H1 (cell line): Measurements from ENCODE around the gene SLC4A1. TPM values are rescaled to one million over a fixed set of nuclear protein-coding genes. Genes with fewer than 3 reads are reported as not detected.
A peak's percentile ranks its signal among the peaks of the same experiment; 100 is the strongest.

Source experiments
- CTCF ChIA-PET: fragments of 300-600 bp; sonication (Branson Sonifier 250); formaldehyde crosslinking; loops from one replicate; lab custom pipeline; 2021; ENCODE audit not compliant: partially characterized antibody; lab: Charles Lee
- POLR2A ChIA-PET: fragments of 300-600 bp; sonication (Branson Sonifier 250); formaldehyde crosslinking; loops from one replicate; lab custom pipeline; 2021; ENCODE audit warnings: inconsistent platforms; ENCODE audit not compliant: partially characterized antibody; lab: Charles Lee
- DNase-seq, 2 experiments: peaks; one replicate each; pipeline versions ENCODE4 v3.0.0 to v3.0.0-alpha.2; 2010 to 2022; ENCODE audit warnings: low spot score in 2 of 2, low read depth in 1 of 2, mixed read lengths in 1 of 2
- FAIRE-seq: peaks from 2 replicates; lab custom pipeline; 2011; peaks lifted over from hg19 to GRCh38; lab: Jason Lieb, UNC
- H2AFZ ChIP-seq: 2 replicates; pipeline ENCODE4 v1.8.1; 2012; ENCODE audit warnings: low read length, inconsistent platforms
- H2AK5ac ChIP-seq: 2 replicates; pipeline ENCODE4 v1.6.1; 2013; ENCODE audit warnings: low read depth, low read length
- H2BK120ac ChIP-seq: replicated peaks from 2 replicates; pipeline ENCODE3; 2013; ENCODE audit warnings: low read depth, low read length, inconsistent platforms
- H2BK12ac ChIP-seq: 2 replicates; pipeline ENCODE4 v1.6.1; 2013; ENCODE audit warnings: low read depth, low read length
- H2BK15ac ChIP-seq: 2 replicates; pipeline ENCODE4 v1.6.1; 2013; ENCODE audit warnings: low read length
- H2BK20ac ChIP-seq: 2 replicates; pipeline ENCODE4 v1.6.1; 2013; ENCODE audit warnings: low read length
- H2BK5ac ChIP-seq: 2 replicates; pipeline ENCODE4 v1.6.1; 2013; ENCODE audit warnings: low read depth, low read length
- H3K14ac ChIP-seq: 2 replicates; pipeline ENCODE4 v1.6.1; 2013; ENCODE audit warnings: inconsistent platforms; ENCODE audit not compliant: insufficient read length
- H3K18ac ChIP-seq: 2 replicates; pipeline ENCODE4 v1.6.1; 2013; ENCODE audit warnings: low read length; ENCODE audit errors: extremely low read depth
- H3K23ac ChIP-seq: 2 replicates; pipeline ENCODE4 v1.6.1; 2013; ENCODE audit warnings: inconsistent platforms; ENCODE audit not compliant: insufficient read length
- H3K23me2 ChIP-seq: 2 replicates; pipeline ENCODE4 v1.6.1; 2013; ENCODE audit warnings: low read depth, low read length
- H3K27ac ChIP-seq: 2 replicates; pipeline ENCODE4 v1.6.1; 2011; ENCODE audit warnings: low read depth, low read length, inconsistent platforms
- H3K27me3 ChIP-seq, 4 experiments: replicated peaks in 1 of 4; 1 replicate in 1 of 4; 2 replicates in 3 of 4; pipeline versions ENCODE4 v1.6.1 to v1.8.1; 2011 to 2013; ENCODE audit warnings: low read length in 3 of 4, mild to moderate bottlenecking in 3 of 4, inconsistent platforms in 2 of 4, mixed read lengths in 2 of 4, moderate library complexity in 1 of 4; ENCODE audit not compliant: control insufficient read depth in 3 of 4, insufficient read depth in 3 of 4; ENCODE audit errors: extremely low read depth in 1 of 4
- H3K36me3 ChIP-seq, 4 experiments: 2 replicates each; pipeline versions ENCODE4 v1.6.1 to v1.8.1; 2011 to 2013; ENCODE audit warnings: mild to moderate bottlenecking in 4 of 4, low read length in 3 of 4, moderate library complexity in 2 of 4, control low read depth in 1 of 4, inconsistent platforms in 1 of 4; ENCODE audit not compliant: insufficient read depth in 4 of 4, control insufficient read depth in 2 of 4
- H3K4ac ChIP-seq: replicated peaks from 2 replicates; pipeline ENCODE3; 2013; ENCODE audit warnings: low read length, low read depth, mixed read lengths, inconsistent platforms; ENCODE audit not compliant: insufficient read length
- H3K4me1 ChIP-seq, 4 experiments: replicated peaks in 1 of 4; 1 replicate in 1 of 4; 2 replicates in 3 of 4; pipeline versions ENCODE4 v1.6.1 to v1.8.1; 2011 to 2013; ENCODE audit warnings: low read length in 3 of 4, inconsistent platforms in 2 of 4, mixed read lengths in 1 of 4; ENCODE audit not compliant: insufficient read depth in 4 of 4, control insufficient read depth in 3 of 4
- H3K4me2 ChIP-seq, 2 experiments: 2 replicates each; pipeline versions ENCODE4 v1.6.1 to v1.8.1; 2011 to 2013; ENCODE audit warnings: low read depth in 2 of 2, low read length in 2 of 2, control low read depth in 1 of 2, inconsistent platforms in 1 of 2, mild to moderate bottlenecking in 1 of 2; ENCODE audit not compliant: insufficient read depth in 1 of 2
- H3K4me3 ChIP-seq, 4 experiments: fragments of 200-600, 300-600 bp in 1 of 4; sonication (generic), shearing (Covaris generic), sonication (Bioruptor Twin) in 1 of 4; 2 replicates each; pipeline versions ENCODE4 v1.5.1 to v1.8.1; 2011 to 2016; ENCODE audit warnings: low read length in 4 of 4, low read depth in 3 of 4, control low read depth in 2 of 4, inconsistent platforms in 2 of 4, mild to moderate bottlenecking in 2 of 4, mixed read lengths in 1 of 4, moderate library complexity in 1 of 4; ENCODE audit not compliant: insufficient read depth in 2 of 4; ENCODE audit errors: extremely low read depth in 1 of 4
- H3K56ac ChIP-seq: replicated peaks from 2 replicates; pipeline ENCODE3; 2013; ENCODE audit warnings: low read depth, mild to moderate bottlenecking, mixed read lengths, low read length, inconsistent platforms; ENCODE audit not compliant: insufficient read length
- H3K79me1 ChIP-seq: 2 replicates; pipeline ENCODE4 v1.6.1; 2013; ENCODE audit warnings: low read depth, low read length, control low read depth
- H3K79me2 ChIP-seq, 2 experiments: 2 replicates each; pipeline versions ENCODE4 v1.6.1 to v1.8.1; 2012 to 2013; ENCODE audit warnings: low read length in 2 of 2, mild to moderate bottlenecking in 2 of 2, inconsistent platforms in 1 of 2; ENCODE audit not compliant: insufficient read depth in 2 of 2, control insufficient read depth in 1 of 2
- H3K9ac ChIP-seq, 4 experiments: replicated peaks in 1 of 4; 1 replicate in 1 of 4; 2 replicates in 3 of 4; pipeline versions ENCODE4 v1.6.1 to v1.8.1; 2011 to 2013; ENCODE audit warnings: low read depth in 3 of 4, low read length in 3 of 4, control low read depth in 2 of 4, mild to moderate bottlenecking in 2 of 4, moderate library complexity in 2 of 4, inconsistent platforms in 1 of 4; ENCODE audit errors: extremely low read depth in 1 of 4
- H3K9me3 ChIP-seq, 2 experiments: 2 replicates each; pipeline versions ENCODE4 v1.6.1 to v1.8.1; 2012 to 2013; ENCODE audit warnings: mild to moderate bottlenecking in 2 of 2, moderate library complexity in 2 of 2, control low read depth in 1 of 2, inconsistent platforms in 1 of 2, low read depth in 1 of 2, low read length in 1 of 2, mixed read lengths in 1 of 2; ENCODE audit not compliant: insufficient read depth in 2 of 2
- H4K20me1 ChIP-seq, 2 experiments: replicated peaks in 1 of 2; 2 replicates each; pipeline versions ENCODE3 to v1.8.1; 2011 to 2013; ENCODE audit warnings: inconsistent platforms in 2 of 2, low read length in 2 of 2, mild to moderate bottlenecking in 1 of 2; ENCODE audit not compliant: insufficient read depth in 2 of 2, control insufficient read depth in 1 of 2
- H4K5ac ChIP-seq: 2 replicates; pipeline ENCODE4 v1.6.1; 2013; ENCODE audit warnings: low read length, low read depth, mixed read lengths, inconsistent platforms; ENCODE audit not compliant: insufficient read length
- H4K8ac ChIP-seq: 2 replicates; pipeline ENCODE4 v1.8.0; 2013; ENCODE audit warnings: mild to moderate bottlenecking, moderate library complexity, low read length, inconsistent platforms; ENCODE audit not compliant: insufficient read depth; ENCODE audit errors: extremely low read depth
- H4K91ac ChIP-seq: replicated peaks from 2 replicates; pipeline ENCODE3; 2013; ENCODE audit warnings: low read length, mixed read lengths, inconsistent platforms; ENCODE audit not compliant: insufficient read length
- BRCA1 ChIP-seq: IDR thresholded peaks from 2 replicates; pipeline ENCODE4 v1.6.1; 2012; ENCODE audit warnings: low read depth, low read length, improper control_type of control experiment
- CBX5 ChIP-seq: fragments of 300-800, 300-1000 bp; sonication (generic); IDR thresholded peaks from 2 replicates; pipeline ENCODE4 v1.7.1; 2016; ENCODE audit warnings: antibody characterized with exemption, low read length, low read depth
- GTF2F1 ChIP-seq: IDR thresholded peaks from 2 replicates; pipeline ENCODE4 v1.6.1; 2012; ENCODE audit warnings: low read depth, low read length, improper control_type of control experiment, borderline replicate concordance
- TAF7 ChIP-seq: optimal IDR thresholded peaks from 2 replicates; pipeline ENCODE3; 2011; ENCODE audit warnings: low read depth, mild to moderate bottlenecking, inconsistent platforms, low read length, moderate library complexity, borderline replicate concordance
- WGBS, 2 experiments: shearing (Covaris generic) in 1 of 2; methylation state at CpG; one replicate each; pipeline versions ENCODE4 v1.1.6 to v1.1.7; 2013 to 2015; ENCODE audit warnings: low lambda C conversion rate in 2 of 2, mixed read lengths in 2 of 2, inconsistent platforms in 1 of 2, low coverage in 1 of 2, missing lambda C conversion rate in 1 of 2; ENCODE audit not compliant: insufficient replicate concordance in 2 of 2, insufficient coverage in 1 of 2, insufficient read length in 1 of 2; ENCODE audit errors: extremely low coverage in 1 of 2, missing lambda C conversion rate in 1 of 2; 5-methylcytosine and 5-hydroxymethylcytosine counted together
- polyA plus RNA-seq, 7 experiments: library from polyadenylated mRNA; depleted of rRNA in 3 of 7; stranded (reverse) in 5 of 7; unstranded in 2 of 7; fragments of >200 nt in 5 of 7; fragments of 200-250 nt in 2 of 7; gene quantifications; 1 replicate in 5 of 7; 2 replicates in 1 of 7; 4 replicates in 1 of 7; pipeline versions ENCODE4 v1.2.1 to v1.2.3, GENCODE V29; 2011 to 2013; ENCODE audit warnings: missing spikeins in 2 of 7, mixed read lengths in 2 of 7
- total RNA-seq: library from RNA; stranded (reverse); fragmentation: NEBNext Ultra II Directional; extraction: Animal tissue kit (Norgen Biotek cat#: 25700); gene quantifications from 2 replicates; pipeline ENCODE4 v1.2.1, GENCODE V29; 2021

Gene SLC4A1
- total and polyA plus RNA-seq, 2 of the 8 experiments (the other 6 are each of a cell fraction or from before 2014, with no cell fraction given) = 0.08 TPM; not detected in 1

DNA sequence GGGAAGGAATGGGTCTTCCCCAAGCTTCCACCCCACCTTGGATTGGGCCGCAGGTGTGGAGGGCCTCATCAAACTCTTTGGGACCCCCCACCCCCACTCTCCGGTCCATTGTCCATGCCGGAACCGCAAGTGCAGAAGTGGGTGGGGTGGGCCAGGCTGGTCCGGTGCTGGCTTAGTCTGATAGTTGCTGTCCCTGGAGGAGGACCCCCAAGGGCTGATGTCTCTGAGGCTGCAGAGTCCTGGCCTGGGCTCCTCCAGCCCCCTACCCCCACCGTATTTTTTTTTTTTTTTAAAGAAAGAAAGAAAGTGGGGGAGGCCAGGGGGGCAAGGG is 61.1 kb downstream of the SLC4A1 start:
- Histone ChIP-seq H2BK20ac (no peak overlapping the region), H3K4me3 (no peak overlapping the region), H3K4me2 (no peak overlapping the region), H2AK5ac (no peak overlapping the region), H3K18ac (no peak overlapping the region), H3K56ac (no peak overlapping the region), H2BK15ac (no peak overlapping the region), H3K23me2 (no peaks in the 10 kb centered on the region), H3K4ac (no peak overlapping the region), H3K36me3 (peaks cover 24 to 43% (median 32%) of the 10 kb centered on the region in 4 experiments), H2AFZ (no peak overlapping the region), H3K9ac (no peak overlapping the region), H3K27me3 (no peaks in the 10 kb centered on the region), H3K79me1 (no peaks in the 10 kb centered on the region; the same call in 1 of the 2 replicates), H4K20me1 (peaks cover 0 to 5% of the 10 kb centered on the region in 2 experiments), H3K9me3 (no peaks in the 10 kb centered on the region), H2BK12ac (no peak overlapping the region), H4K91ac (no peak overlapping the region), H3K79me2 (no peaks in the 10 kb centered on the region), H3K23ac (no peak overlapping the region), H3K14ac (no peak overlapping the region), H3K4me1 (peaks cover 3 to 16% (median 5%) of the 10 kb centered on the region in 4 experiments; a peak in 6 of 7 replicates), H4K5ac (no peak overlapping the region), H3K27ac (no peak overlapping the region), H2BK120ac (no peak overlapping the region), H2BK5ac (no peak overlapping the region), H4K8ac (peak overlapping the region; percentile 1; the same call in 1 of the 2 replicates)
- 94% methylated on average over 5 of the region's 6 CpGs; no CpG with 5 or more reads in 1 of the 2 experiments for WGBS, 2 experiments
- TF ChIP-seq CBX5 = no peak
- no peak for TF ChIP-seq TAF7
- no peak for TF ChIP-seq BRCA1
- no peak for TF ChIP-seq GTF2F1
- ChIA-PET POLR2A (interaction anchor here (0.8 to 10.4 kb wide), 11 partner anchors 10 to 148 kb away, joined by 3 to 135 read pairs (median 5); partner anchors contain the start of genes GRN and SLC25A39), CTCF (interaction anchor here (0.8 to 12.7 kb wide), 14 partner anchors 9 to 144 kb away, joined by 3 to 158 read pairs (median 5); partner anchors contain the start of genes ASB16, GRN and HDAC5)
- no peak for FAIRE-seq
- no peak for DNase-seq
